ENCODE results near the gene VWA8. TPM values are rescaled to one million over a fixed set of nuclear protein-coding genes. Genes with fewer than 3 reads are reported as not detected.
"Not testable (repeated sequence)": the region's sequence is repeated elsewhere in the genome, so short reads cannot be mapped to it uniquely, and the experiment has no call there.

VWA8 gene
- total RNA-seq, 1 experiment from 2014 or later, result 9.9 TPM

DNA sequence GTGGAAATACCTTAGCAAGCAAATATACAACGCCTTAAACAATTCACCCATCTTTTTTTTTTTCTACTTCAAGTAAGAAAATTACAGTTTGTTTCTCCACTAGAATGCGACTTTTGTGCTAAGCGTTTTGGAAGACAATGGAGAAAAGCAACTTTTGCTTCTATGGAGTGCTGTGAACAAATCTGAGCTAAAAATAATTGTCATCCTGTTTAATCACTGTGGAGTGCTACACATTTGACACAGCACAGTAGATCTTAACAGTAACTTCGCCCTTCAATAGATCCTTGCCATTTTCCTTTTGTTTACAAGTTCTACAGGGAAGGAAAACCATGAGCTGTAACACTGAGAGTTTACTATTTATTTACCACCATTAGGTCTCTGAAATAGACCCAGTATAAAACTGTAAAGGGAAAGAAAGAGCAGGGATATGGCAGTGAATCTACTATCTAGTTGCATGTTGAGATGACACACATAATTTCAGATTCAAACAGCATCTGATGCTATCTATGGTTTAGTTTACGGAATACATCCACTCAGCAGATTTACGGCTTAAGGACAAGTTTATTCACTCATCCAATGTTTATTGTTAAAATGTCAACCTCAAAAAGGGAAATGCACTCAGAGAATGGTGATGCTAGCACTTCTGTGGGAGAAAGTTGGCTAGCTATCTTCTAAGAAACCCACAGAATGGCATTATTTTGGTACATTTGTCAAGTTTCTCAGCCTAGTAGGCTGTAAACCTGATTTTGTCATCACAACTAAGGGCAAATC, 175.3 kb downstream of the VWA8 start:
- in situ Hi-C loops (cut with HindIII; ENCODE audit: low pct_unique_long_range_greater_than_20kb, low sequenced_read_pairs), result no loop called here

DNA sequence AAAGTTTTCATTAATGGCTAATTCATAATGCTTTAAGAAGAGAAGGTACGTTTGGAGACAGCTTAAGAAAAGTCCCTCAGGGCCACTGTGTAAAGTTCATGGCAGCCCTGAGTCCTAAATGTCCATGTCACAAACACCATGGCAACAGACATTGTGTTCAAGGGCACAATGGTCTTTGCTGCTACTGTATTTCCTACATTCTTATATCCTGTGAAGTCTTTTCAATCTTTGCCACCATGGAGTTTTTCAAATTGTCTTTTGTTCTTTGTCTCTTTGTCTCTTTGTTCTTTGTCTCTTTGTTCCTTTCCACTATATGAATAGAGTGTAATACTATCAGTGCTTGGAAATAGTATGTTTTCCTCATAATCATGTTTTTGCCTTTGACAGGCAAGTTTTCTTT, 178.8 kb downstream of the VWA8 start:
- no peak for DNase-seq (ENCODE audit: low read depth)
- in situ Hi-C loops (cut with HindIII; ENCODE audit: low pct_unique_long_range_greater_than_20kb, low sequenced_read_pairs), result no loop called here

More for the DNA sequence above, 175.3 kb downstream of the VWA8 start:
- DNase-seq (ENCODE audit: low read depth), result no peak

DNA sequence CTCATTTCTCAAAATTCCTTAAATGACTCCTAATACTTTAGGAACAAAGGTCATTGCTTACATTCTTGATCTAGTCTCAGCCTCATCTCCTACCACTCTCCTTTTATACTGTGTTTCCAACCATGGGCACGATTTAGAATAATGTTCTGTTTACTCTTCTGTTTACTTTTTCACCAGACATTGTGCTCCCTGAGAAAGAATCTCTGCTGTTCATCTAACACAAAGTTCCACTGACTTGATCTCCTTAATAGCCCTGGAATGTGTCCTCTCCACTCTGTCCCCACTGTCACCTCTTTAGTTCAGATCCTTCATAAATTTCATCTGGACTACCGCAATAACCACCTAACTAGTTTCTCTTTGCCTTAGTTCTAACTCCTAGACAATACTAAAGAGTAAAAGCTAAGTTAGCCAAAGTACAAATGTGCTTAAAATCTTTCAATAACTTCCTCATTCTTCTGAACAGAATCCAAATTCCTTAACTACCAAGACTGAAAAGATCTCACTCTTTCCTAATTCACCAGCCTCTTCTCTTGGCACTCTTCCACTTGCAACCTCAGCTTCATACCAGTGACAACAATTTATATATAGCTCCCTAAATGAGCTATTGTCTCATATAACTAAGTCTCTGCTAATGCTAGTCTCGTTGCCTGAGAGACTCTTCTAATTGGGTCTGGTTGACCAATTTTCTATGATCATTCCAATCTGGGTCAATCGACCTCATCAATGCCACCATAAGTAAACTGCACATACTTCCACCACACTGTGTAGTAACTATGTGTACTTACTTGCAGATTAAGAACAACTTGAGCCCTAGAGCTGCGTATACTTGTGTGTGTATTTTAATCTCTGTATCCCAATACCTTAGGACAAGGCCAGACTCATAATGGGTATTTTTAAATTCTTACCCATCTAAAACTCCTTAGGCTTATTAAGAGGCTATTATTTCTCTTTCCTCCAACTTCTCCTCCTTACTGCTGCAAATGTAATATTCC, 179.9 kb downstream of the VWA8 start:
- peak; percentile 51 for DNase-seq (ENCODE audit: low read depth)
- in situ Hi-C loops (cut with HindIII; ENCODE audit: low pct_unique_long_range_greater_than_20kb, low sequenced_read_pairs), result no loop called here

DNA sequence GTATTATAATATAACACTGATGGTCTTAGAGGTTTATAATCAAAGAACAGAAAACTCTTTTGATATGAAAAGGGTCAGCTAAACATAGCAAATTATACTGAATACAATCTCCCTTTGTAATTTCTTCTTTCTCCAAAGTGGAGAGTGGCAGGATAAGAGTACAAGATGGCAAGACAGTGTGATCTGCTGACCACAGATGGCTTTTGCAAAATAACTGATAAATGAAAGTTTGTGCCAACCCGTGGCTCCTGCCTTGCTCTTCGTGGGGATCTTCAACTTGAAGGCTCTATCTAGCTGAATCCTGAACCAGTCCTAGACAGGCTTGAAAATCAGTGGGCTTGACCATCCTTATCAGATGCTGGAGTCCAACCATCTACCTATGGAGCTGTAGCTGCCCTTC, 185.7 kb downstream of the VWA8 start:
- in situ Hi-C loops (cut with HindIII; ENCODE audit: low pct_unique_long_range_greater_than_20kb, low sequenced_read_pairs), result no loop called here

DNA sequence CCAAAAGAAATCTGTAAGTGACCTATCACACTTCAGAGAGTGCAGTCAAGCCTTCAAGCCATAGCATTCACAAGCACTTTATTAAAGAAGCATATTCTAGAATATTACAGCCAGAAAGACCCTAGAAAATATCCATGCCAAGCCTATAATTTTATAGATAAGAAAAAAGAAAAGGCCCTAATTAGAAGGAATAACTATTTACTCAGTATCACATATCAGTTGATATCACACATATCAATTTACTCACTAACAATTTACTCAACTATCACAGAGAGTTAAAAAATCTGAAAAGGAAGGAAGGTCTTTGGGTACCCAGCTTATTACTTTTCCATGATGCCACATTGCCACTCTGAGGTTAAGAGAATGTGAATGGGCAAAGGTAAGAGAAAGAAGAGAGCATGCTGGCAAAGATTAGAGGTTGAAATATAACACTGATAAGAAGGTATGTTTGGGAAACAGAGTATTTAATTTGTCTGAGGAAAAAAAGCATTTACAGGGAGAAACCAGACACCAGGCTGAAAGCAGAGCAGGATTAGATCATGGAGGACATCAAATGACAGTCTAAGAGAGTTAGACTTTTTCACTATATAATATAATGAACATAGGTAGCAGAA, 186.2 kb downstream of the VWA8 start:
- DNase-seq (ENCODE audit: low read depth), result no peak
- in situ Hi-C loops (cut with HindIII; ENCODE audit: low pct_unique_long_range_greater_than_20kb, low sequenced_read_pairs), result no loop called here

More for the DNA sequence above, 185.7 kb downstream of the VWA8 start:
- DNase-seq (ENCODE audit: low read depth), result no peak

DNA sequence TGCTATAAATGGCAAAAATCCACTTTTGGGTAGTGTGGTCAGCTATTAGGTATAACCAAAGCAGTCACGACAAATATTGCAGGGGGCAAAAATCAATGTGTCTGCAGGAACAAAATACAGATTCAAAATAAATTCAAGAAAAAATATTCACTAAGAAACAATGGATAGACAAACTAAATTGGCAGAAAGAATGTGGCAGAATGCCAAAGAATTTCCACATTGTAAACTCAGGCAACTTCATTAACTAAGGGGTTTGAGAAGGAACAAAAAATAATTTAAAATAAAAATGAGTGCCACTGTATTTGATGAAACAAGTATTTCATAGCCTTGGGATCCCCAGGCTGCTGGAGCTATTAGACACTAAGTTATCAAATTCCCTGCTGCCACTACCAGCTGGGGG, 193.1 kb downstream of the VWA8 start:
- in situ Hi-C loops (cut with HindIII; ENCODE audit: low pct_unique_long_range_greater_than_20kb, low sequenced_read_pairs), result no loop called here

DNA sequence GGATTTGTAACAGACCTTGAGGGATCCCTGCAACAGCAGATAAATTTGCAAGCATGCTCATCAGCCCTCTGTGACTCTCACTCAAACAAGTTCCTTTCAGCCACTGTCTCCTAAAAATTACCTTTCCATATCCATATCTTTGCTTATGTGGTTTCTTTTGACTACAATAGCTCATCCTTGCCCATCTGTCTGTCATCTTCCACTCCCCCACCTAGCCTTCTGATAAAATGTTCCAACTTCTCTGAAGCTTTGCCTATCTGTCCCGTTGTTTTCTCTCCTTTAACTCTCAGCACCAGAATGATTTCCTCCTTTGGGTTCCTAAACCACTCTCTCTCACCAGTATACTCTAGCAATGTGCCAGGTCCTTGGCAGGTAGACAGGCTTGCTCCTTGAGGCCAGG, 194.5 kb downstream of the VWA8 start:
- no peak for DNase-seq (ENCODE audit: low read depth)
- in situ Hi-C loops (cut with HindIII; ENCODE audit: low pct_unique_long_range_greater_than_20kb, low sequenced_read_pairs), result no loop called here

More for the DNA sequence above, 193.1 kb downstream of the VWA8 start:
- DNase-seq (ENCODE audit: low read depth), result no peak

DNA sequence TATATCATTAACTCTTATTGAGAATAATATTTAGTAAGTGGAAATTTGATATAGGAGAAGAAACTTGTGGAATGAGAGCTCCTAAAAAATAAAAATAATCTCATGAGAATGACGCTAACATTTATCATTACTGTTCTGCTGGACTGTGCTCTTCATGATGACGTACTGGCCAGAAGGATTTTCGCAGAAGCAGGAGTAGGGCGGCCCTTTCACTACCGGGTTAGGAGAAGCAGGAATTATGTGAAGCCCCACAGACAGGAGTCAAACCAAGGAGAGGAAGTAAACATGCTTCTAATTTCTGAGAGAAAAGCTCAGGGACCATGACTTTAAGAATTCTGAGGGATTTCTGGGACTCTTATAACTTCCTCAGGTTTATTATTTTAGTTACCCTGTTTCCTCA, 195.1 kb downstream of the VWA8 start:
- DNase-seq (ENCODE audit: low read depth), result no peak
- in situ Hi-C loops (cut with HindIII; ENCODE audit: low pct_unique_long_range_greater_than_20kb, low sequenced_read_pairs), result no loop called here

DNA sequence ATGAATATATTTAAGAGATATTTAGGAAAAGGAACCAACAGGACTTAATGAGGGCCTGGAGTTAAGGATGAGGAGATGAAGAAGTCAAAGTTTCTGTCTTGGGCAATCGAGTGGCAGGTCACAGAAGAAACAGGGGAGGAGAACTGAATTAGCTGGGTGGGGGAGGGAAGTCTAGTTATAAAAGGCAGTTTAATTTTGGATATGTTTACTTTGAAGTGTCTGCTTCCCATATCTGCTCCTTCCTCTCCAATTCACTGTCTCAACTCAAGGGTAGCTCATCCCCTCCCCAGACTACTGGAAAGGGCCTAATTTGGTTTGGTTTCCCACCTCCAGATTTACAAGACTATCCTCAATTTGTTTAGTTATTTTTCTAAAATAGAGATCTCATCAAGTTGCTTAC, 195.9 kb downstream of the VWA8 start:
- DNase-seq (ENCODE audit: low read depth), result no peak
- in situ Hi-C loops (cut with HindIII; ENCODE audit: low pct_unique_long_range_greater_than_20kb, low sequenced_read_pairs), result no loop called here

DNA sequence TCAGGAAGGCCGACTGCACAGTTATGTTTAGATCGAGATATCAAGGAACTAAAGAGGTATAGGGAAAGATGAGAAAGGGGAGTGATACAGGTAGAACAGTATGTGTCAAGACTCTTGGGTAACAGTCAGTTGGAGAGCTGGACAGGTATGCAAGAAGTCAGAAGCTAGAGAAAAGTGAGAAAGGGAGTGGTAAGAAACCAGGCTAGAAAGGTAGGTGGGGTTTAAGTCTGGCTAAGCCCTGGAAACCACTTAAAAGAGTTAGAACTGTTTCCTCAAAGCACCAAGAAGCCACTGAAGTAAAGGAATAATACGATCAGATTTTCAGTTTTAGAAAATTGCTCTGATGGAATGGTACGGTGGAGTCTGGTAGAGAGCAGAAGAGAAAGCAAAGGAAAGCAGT, 196.4 kb downstream of the VWA8 start:
- in situ Hi-C loops (cut with HindIII; ENCODE audit: low pct_unique_long_range_greater_than_20kb, low sequenced_read_pairs), result no loop called here
- DNase-seq (ENCODE audit: low read depth), result no peak

DNA sequence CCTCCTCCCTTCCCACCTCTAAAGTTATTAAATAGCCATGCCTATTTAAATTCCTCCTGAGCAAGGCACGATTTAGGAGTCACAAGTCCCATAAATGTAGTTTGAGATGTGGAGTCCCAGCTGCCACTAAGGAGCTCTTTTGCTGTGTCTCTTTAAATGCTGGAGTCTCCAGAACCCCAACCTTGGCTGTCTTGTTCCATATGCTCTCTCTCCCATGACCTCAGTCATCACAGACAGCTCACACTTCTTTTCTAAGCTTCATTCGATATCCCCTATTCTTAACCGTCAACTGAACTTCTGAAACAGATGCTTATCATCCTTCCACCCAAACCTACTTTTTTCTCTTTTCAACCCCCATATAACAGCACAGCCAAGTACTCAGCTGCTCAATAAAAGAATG, 197.1 kb downstream of the VWA8 start:
- in situ Hi-C loops (cut with HindIII; ENCODE audit: low pct_unique_long_range_greater_than_20kb, low sequenced_read_pairs), result no loop called here
- DNase-seq (ENCODE audit: low read depth), result no peak

DNA sequence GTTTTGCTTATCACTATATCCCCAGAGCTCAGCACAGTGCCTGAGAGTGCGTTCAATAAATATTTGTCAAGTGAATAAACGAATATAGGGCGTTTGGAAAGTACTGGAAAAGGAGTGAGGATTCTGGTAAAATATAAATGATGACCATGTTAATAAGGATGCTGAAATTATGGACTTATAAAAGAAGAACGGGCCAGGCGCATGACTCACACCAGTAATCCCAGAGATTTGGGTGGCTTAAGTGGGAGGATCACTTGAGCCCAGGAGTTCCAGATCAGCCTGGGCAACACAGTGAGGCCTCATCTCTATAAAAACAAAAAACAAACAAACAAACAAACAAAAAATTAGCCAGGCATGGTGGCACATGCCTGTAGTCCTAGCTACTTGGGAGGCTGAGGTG, 198.1 kb downstream of the VWA8 start:
- DNase-seq (ENCODE audit: low read depth), result no peak
- in situ Hi-C loops (cut with HindIII; ENCODE audit: low pct_unique_long_range_greater_than_20kb, low sequenced_read_pairs), result no loop called here

DNA sequence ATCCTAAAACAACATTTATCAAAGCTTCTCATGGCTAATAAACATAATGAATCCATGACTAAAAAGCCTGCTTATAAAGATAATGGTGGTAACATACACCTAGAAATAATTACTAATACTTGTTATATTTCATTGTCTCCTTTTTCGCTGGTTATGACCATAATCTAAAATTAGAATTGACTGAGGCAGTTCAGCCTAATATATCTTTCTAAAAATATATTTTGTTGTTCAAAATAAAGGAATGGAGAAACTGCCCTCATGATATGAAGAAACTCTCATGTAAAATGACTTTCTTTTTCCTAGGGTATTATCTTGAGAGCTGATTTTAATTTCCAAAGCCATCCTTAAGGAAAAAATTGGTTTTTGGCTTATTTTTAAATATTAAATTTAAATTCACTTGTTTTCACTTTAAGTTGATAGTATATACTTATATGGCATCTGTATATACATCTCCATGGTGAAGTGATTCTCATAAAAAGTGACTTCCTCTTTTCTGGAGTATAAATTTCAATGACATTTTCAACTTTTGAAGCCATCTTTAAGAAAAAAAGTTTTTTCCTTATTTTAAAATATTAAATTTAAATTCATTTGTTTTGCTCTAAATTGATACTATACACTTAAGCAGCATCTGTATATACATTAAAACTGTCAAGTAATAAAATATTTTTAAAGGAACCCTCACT, 204.6 kb downstream of the VWA8 start:
- no peak for DNase-seq (ENCODE audit: low read depth)
- in situ Hi-C loops (cut with HindIII; ENCODE audit: low pct_unique_long_range_greater_than_20kb, low sequenced_read_pairs), result no loop called here

DNA sequence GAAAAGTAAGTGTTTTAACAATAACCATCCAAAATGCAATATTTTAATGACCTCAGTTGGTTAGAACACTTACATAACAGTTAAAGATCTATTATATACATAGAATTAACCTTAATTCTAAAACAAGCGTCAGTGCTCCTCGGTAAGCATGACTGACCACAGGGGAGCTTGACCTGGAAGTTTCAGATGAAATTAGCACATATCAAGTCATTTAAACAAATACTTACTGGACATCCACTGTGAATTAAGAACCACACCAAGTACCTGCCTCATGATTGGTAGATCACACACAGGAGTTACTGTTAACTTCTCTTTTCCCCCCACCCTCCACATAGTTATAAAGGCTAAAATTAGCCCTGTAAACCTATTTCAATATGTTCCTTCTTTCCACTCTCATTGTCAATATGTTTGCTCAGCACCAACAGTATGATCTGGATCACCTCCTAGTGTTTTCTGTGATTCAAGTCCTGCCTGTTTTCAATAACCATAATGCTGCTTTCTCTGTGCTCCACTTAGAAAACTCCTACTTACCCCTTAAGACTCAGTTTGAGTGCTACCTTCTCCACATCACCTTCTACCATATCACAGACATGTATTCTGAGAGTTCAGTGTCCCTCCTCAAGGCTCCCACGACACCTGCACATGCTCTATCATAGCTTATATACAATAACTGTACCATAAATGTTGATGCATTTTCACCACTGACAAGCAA, 209.0 kb downstream of the VWA8 start:
- no peak for DNase-seq (ENCODE audit: low read depth)
- in situ Hi-C loops (cut with HindIII; ENCODE audit: low pct_unique_long_range_greater_than_20kb, low sequenced_read_pairs), result no loop called here

DNA sequence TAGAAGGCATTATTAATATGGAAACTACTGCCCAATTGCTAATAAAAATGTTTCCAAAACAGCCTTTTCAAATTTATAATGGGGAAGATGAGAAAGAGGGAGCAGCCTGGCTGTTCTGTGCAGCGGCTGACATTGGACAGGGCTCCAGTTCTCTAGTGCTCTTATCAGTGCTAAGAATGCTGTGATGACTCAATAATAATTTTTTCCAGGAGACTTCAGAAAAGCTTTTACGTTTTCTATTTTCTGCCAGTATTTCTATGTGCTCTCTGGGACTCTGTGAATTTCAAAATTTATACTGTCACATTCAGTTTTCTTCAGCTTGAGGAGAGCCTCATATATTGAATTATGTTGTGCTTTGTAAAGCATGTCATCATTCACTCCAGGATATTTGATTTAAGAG, 209.6 kb downstream of the VWA8 start:
- in situ Hi-C loops (cut with HindIII; ENCODE audit: low pct_unique_long_range_greater_than_20kb, low sequenced_read_pairs), result no loop called here
- DNase-seq (ENCODE audit: low read depth), result no peak

DNA sequence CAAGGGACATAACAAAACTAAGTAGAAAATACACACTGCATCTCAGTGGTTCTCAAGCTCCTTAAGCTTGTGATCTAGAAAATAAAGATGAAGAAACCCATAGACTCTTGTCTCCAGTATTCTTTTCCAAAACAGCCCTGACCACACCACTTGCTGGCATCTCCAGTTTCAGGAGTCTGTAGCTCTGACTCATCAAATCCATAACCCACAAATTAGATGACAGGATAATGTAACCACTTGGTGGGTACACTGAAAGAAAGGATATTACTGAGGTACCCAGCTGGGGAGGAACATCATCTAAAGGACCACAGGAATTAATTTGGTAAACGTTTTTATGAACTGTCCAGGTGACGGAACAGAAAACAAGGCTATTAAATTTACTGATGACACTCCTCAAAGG, 214.7 kb downstream of the VWA8 start:
- no peak for DNase-seq (ENCODE audit: low read depth)
- in situ Hi-C loops (cut with HindIII; ENCODE audit: low pct_unique_long_range_greater_than_20kb, low sequenced_read_pairs), result no loop called here

DNA sequence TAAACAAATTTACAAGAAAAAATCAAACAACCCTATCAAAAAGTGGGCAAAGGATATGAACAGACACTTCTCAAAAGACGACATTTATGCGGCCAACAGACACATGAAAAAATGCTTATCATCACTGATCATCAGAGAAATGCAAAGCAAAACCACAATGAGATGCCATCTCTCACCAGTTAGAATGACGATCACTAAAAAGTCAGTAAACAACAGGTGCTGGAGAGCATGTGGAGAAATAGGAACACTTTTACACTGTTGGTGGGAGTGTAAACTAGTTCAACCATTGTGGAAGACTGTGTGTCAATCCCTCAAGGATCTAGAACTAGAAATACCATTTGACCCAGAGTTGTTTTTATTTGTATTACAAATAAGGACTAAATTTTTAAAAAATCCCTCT, 215.4 kb downstream of the VWA8 start:
- in situ Hi-C loops (cut with HindIII; ENCODE audit: low pct_unique_long_range_greater_than_20kb, low sequenced_read_pairs), result not testable (repeated sequence)

More for the DNA sequence above, 215.4 kb downstream of the VWA8 start:
- DNase-seq (ENCODE audit: low read depth), result not testable (repeated sequence)
